Measurements from ENCODE around the gene TRPM5. TPM values are rescaled to one million over a fixed set of nuclear protein-coding genes. Genes with fewer than 3 reads are reported as not detected.
A peak's percentile ranks its signal among the peaks of the same experiment; 100 is the strongest.

TRPM5 gene
- total RNA-seq, 1 donor from 2014 or later: not detected

- ATAC-seq (no peak), DNase-seq (no peak)
- intact Hi-C loops (cut with micrococcal nuclease): no loop called here
Measured at GRCh38 chr11:2472428-2473186, 28.3 kb upstream of the TRPM5 start.

DNA sequence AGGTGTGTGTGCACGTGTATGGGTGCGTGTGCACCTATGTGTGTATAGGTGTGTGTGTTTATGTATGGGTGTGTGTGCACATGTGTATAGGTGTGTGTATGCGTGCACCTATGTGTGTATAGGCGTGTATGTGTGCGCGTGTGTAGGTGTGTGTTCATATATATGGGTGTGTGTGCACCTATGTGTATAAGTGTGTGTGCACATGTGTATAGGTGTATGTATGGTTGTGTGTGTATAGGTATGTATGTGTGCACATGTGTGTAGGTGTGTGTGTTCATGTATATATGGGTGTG lies 27.4 kb upstream of the TRPM5 start:
- ATAC-seq: no peak
- intact Hi-C loops (cut with micrococcal nuclease): no loop called here
- no peak for DNase-seq

- intact Hi-C loops (cut with micrococcal nuclease): no loop called here
- no peak for DNase-seq
- ATAC-seq: no peak
Measured at GRCh38 chr11:2471048-2471803, 26.9 kb upstream of the TRPM5 start.

- intact Hi-C loops (cut with micrococcal nuclease): no loop called here
Measured at GRCh38 chr11:2470495-2470894, 26.2 kb upstream of the TRPM5 start.

DNA sequence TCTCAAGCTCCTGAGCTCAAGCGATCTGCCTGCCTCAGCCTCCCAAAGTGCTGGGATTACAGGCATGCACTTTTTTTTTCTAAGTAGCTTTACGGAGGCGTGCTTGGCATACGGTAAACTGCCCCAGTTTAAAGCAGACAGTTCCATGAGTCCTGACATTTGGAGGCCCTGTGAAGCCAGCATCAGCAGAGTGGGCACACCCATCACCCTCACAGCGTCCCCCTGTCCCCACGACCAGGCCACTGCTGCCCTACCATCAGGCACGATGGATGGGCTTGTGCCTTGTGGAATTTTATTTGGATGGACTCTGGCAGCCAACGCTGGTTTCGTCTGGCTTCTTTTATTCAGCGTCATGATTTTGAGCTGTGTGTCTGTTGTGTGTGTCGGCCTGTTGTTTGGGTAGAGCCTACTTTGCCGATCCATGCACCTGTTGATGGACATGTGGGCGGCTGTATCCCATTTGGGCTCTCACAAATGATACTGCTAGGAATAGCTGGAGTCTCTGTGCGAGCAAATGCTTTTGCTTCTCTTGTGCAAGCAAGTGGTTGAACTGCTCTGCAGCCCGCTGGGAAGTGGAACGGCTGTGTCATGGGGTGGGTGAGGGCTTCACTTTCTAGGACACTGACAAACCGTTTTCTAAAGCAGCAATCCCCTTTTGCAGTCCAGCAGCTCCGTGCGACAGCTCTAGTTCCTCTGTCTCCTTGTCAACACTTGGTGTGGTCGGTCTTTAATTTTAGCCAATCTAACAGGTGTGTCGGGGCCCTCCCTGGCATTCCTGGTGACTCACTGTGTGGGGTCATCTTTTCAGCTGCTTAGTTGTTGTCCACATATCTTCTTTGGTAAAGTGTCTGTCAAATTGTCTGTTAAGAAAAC lies 24.3 kb upstream of the TRPM5 start:
- DNase-seq: no peak
- intact Hi-C loops (cut with micrococcal nuclease): loop anchor here (10.0 kb wide), 1 partner anchor 46 kb away; no protein-coding TSS in a partner anchor
- no peak for ATAC-seq

More at GRCh38 chr11:2470495-2470894, 26.2 kb upstream of the TRPM5 start:
- no peak for ATAC-seq
- no peak for DNase-seq

GRCh38 chr11:2467695-2468055 lies 23.4 kb upstream of the TRPM5 start:
- intact Hi-C loops (cut with micrococcal nuclease): loop anchor here (10.0 kb wide), 1 partner anchor 47 kb away; no protein-coding TSS in a partner anchor
- ATAC-seq: no peak
- DNase-seq: no peak

- no peak for ATAC-seq
- DNase-seq: no peak
- intact Hi-C loops (cut with micrococcal nuclease): loop anchor here (10.0 kb wide), 1 partner anchor 48 kb away; no protein-coding TSS in a partner anchor
Measured at GRCh38 chr11:2466869-2467694, 22.8 kb upstream of the TRPM5 start.

DNA sequence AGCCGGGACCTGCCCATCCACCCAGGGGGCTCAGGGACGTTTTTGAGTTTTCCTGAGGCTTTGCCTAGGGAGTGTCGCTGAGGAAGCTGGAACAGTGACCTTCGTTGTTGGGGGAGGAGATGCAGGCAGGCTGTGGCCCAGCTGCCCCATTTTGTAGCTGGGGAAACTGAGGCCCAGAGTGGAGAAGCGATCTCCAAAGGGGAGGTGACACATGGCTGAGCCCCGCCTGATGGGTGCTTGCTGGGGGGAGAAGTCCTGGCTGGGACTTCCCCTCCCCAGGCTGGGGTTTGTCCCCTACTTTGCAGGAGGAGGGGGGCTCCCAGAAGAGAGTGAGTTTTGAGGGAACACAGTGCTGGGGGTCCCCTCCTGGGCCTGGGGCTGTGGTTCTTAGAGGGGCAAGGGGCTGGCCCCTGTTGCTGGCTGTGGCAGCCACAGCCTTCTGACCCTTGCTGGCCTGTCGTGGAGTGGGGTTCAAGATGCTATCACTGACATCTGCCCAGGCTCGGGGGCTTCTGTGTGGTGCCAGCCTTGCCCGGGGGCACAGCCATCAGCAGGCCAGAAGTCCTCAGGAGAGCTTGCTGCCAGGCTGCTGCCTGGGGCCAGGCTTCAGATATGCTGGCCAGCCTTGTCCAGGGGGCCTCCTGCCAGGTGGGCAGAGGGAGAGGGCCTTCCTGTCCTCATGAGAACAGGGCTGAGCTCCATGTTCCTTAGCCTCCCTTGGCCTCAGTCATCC lies 21.9 kb upstream of the TRPM5 start:
- intact Hi-C loops (cut with micrococcal nuclease): loop anchor here (10.0 kb wide), 1 partner anchor 49 kb away; no protein-coding TSS in a partner anchor
- no peak for ATAC-seq
- DNase-seq: no peak

DNA sequence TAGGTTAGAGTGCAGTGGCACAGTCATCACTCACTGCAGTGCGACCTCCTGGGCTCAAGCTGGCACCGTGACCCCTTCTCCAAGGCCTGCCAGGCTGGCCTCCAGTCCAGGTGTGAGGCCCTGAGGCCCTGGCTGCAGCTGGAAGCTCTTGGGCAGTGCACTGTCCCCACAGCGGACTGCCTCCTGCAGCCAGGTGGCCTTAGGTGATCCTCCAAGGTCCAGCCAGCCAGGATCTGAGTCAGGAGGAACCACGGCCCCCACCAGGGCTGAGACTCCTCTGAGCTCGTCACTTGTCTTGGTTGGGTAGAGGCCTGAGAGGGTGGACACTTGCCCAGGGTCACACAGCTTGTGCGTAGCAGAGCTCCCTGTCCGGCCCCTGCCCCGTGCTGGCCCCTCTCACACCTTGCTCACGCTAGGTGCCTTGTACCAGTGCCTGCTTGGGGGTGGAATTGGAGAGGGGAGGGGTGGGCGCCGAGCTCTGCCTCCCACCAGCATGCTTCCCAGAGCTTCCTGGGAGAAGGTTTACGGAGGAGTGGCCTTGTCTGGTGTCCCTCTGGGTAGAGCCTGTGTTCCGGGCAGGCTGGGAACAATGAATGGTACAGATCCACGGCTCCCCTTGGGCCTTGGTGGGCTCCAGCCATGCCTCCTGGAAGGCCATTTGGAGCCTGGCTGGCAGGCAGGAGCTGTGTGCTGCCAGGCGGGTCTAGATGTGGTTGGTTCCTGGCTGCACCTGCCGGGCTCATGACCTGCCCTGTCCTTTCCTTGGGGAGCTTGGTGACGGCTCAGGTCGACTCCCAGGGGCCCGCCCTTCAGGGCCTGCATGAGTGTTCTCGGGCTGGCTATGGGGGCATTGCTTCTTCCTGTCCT lies 21.1 kb upstream of the TRPM5 start:
- intact Hi-C loops (cut with micrococcal nuclease): loop anchor here (10.0 kb wide), 1 partner anchor 49 kb away; no protein-coding TSS in a partner anchor
- ATAC-seq (no peak), DNase-seq (no peak)

GRCh38 chr11:2464451-2465165 lies 20.3 kb upstream of the TRPM5 start:
- intact Hi-C loops (cut with micrococcal nuclease): loop anchor here (10.0 kb wide), 1 partner anchor 50 kb away; no protein-coding TSS in a partner anchor
- no peak for ATAC-seq
- no peak for DNase-seq

DNA sequence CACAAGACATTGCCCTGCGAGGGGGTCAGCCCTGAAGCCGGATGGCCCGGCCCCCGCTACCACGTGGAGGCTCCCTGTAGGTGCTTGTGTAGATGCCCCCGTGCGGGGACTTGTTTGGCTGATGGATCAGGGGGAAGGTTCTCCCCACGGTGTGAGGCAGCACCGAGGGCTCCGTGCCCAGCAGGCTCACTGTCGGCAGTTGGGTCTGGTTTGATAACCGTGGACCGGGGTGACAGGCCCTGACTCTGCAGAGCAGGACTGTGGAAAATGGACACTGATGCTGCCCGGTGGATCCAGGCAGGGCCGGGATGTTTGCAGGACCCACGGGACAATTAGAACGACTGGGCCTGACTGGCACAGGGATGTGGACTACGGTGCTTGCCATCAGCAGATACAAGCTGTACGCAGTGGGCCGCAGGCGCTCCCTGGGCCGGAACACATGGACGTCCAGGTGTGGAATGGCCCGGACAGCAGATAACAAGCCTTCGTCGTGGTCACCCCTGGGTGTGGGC lies 19.5 kb upstream of the TRPM5 start:
- ATAC-seq: peak; percentile 44
- intact Hi-C loops (cut with micrococcal nuclease): loop anchor here (10.0 kb wide), 1 partner anchor 51 kb away; no protein-coding TSS in a partner anchor
- DNase-seq: peak; percentile 72

GRCh38 chr11:2462986-2463765 lies 18.9 kb upstream of the TRPM5 start:
- peak; percentile 92 for DNase-seq
- intact Hi-C loops (cut with micrococcal nuclease): loop anchor here (10.0 kb wide), 1 partner anchor 52 kb away; no protein-coding TSS in a partner anchor
- ATAC-seq: peak; percentile 84

- intact Hi-C loops (cut with micrococcal nuclease): loop anchor here (10.0 kb wide), 1 partner anchor 52 kb away; no protein-coding TSS in a partner anchor
- DNase-seq: no peak
Measured at GRCh38 chr11:2462543-2462985, 18.2 kb upstream of the TRPM5 start.

DNA sequence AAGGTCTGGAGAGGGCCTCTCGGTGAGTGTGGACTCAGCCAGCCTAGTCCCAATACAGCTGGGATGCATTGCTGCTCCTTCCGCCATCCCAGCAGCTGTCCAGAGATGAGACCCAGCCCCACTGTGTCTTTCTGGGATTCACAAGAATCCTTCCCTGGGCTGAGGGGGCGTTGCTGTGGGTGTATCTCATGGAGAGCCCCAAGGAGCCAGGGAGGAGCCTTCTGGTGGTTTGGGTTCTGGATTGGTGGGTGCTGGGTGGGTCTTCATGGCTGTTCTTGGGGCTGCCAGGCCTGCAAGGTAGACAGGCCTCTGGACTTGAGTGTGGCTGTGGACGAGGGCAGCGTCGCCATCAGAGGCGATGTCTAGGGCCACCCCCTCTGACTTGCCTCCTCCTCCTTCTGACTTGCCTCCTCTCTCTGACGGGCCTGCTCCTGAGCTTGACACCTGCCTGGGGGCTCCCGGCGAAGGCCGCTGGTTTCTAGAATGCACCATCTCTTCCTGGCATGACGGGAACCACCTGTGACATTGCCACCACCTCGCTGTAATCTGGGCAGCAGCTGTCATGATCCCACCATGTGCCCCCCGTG lies 17.7 kb upstream of the TRPM5 start:
- DNase-seq: no peak
- no peak for ATAC-seq
- intact Hi-C loops (cut with micrococcal nuclease): loop anchor here (10.0 kb wide), 1 partner anchor 53 kb away; no protein-coding TSS in a partner anchor

More at GRCh38 chr11:2462543-2462985, 18.2 kb upstream of the TRPM5 start:
- no peak for ATAC-seq
